Fibroblast of lung (primary cell): ENCODE measurements around the gene KRT3.

ENCODE experiments used
- EZH2 ChIP-seq: IDR thresholded peaks from 2 replicates; pipeline ENCODE4 v1.5.1; 2012; ENCODE audit warnings: low read length, control low read depth, mild to moderate bottlenecking; ENCODE audit errors: missing control alignments
- TF ChIP-seq, protein P1 (sequence below), 2 donors: IDR thresholded peaks in 1 of 2; conservative IDR thresholded peaks in 1 of 2; 1 replicate in 1 of 2; 2 replicates in 1 of 2; pipeline ENCODE4 v1.5.1; 2011 to 2012; ENCODE audit warnings: low read length in 2 of 2, control low read depth in 1 of 2, inconsistent platforms in 1 of 2, low read depth in 1 of 2, mild to moderate bottlenecking in 1 of 2

DNA sequence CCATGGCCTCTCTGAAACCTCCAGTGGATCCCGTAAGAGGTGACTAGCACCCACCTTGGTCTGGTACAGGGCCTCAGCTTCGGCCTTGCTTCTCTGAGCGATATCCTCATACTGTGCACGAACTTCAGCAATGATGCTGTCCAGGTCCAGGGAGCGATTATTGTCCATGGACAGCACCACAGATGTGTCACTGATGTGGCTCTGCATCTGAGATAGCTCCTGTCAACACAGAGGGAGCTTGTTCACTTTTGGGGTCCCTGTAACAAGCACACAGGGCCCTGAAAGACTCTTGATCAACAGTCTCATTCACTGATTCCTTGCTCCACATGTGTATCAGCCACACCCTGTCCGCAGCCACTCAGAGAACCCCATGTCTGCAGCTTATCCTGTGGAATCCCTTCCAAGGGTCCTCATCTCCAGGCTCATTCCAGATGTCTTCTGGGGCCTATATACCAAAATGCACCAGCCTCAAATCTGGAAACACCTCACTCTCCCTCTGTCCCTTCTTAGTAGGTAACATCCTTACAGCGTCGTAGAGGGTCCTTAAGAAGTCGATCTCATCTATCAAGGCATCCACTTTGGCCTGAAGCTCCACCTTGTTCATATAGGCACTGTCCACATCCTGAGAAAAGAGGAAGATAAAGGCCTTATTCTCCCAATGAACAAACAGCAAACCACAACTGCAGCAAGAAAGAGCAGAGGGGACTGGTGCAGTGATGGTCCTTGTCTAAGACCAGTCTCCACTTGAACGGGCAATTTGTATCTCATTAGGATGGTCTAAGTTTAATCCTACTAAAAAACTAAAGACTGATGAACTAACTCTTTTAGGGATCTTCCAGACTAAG, 3.5 kb downstream of the KRT3 start:
- no peak for TF ChIP-seq EZH2
- TF ChIP-seq, protein P1, sequence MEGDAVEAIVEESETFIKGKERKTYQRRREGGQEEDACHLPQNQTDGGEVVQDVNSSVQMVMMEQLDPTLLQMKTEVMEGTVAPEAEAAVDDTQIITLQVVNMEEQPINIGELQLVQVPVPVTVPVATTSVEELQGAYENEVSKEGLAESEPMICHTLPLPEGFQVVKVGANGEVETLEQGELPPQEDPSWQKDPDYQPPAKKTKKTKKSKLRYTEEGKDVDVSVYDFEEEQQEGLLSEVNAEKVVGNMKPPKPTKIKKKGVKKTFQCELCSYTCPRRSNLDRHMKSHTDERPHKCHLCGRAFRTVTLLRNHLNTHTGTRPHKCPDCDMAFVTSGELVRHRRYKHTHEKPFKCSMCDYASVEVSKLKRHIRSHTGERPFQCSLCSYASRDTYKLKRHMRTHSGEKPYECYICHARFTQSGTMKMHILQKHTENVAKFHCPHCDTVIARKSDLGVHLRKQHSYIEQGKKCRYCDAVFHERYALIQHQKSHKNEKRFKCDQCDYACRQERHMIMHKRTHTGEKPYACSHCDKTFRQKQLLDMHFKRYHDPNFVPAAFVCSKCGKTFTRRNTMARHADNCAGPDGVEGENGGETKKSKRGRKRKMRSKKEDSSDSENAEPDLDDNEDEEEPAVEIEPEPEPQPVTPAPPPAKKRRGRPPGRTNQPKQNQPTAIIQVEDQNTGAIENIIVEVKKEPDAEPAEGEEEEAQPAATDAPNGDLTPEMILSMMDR (conservative IDR thresholded peaks at IDR 0.05 in 1 of 2, IDR thresholded peaks at IDR 0.05 in 1 of 2; ENCODE audit: low read depth in 1 of 2, low read length in 2 of 2): no peak
